Activated T-cell treated with anti-CD3 and anti-CD28 coated beads for 24 hours (primary cell): ENCODE data around the gene ARHGAP40.

ENCODE experiments used
- DNase-seq: peaks from one replicate; pipeline ENCODE4 v3.0.0-alpha.2; 2020; ENCODE audit warnings: low read depth

The ARHGAP40 gene

DNA sequence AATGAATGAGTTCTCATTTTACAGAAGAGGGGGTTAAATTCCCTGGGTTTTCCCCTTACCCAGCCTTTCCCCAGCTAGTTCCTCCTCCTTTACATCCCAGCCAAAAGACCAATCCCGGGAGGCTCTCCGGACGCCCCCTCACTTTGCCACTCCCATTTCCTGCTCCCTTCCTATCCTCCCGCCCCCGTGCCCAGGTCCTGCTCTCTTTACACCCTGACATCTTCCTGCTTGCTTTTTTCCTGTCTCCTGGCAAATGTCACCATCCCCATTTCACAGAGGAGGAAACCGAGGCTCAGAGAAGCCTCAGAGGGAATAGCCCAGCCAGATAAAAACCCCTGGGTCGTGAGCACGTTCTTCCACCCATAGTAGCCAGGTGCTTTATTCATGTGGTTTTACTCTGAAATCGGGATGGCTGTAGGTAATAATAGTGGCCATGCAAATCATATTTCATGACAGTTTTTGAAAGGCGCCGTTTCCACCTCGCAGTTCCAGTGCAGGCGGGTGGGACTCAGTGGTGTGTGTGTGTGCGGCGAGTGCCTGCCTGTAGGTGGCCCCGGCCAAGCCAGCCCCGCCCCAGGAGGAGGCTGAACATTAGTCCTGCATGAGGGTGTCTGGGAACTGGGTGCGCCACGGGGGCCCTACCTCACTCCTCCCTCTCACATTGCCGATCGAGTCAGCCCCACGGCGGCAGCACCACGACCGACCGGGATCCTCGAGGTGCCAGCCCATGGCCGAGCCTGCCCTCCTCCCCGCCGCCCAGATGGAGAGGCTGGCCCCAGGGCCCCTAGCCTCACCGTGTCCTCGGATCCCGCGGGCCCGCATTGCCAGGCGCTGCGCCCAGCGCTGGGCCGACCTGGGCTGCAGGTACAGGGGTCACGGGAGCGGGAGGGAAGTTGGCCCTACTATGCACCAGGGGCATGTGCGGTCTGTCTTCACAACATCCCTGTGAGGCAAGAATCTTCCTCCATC, at the start of gene ARHGAP40:
Gene ARHGAP40 (plus strand): TSS at position 594 of the 969 bp plus-strand sequence.
- peak; percentile 4 for DNase-seq

GRCh38 chr20:38554986-38555385, 46.6 kb upstream of the ARHGAP40 start:
- no peak for DNase-seq

- no peak for DNase-seq
Measured at GRCh38 chr20:38555395-38555794, 46.2 kb upstream of the ARHGAP40 start.

- no peak for DNase-seq
Measured at GRCh38 chr20:38557174-38557573, 44.4 kb upstream of the ARHGAP40 start.

- DNase-seq, result no peak
Measured at GRCh38 chr20:38558596-38559360, 42.8 kb upstream of the ARHGAP40 start.

DNA sequence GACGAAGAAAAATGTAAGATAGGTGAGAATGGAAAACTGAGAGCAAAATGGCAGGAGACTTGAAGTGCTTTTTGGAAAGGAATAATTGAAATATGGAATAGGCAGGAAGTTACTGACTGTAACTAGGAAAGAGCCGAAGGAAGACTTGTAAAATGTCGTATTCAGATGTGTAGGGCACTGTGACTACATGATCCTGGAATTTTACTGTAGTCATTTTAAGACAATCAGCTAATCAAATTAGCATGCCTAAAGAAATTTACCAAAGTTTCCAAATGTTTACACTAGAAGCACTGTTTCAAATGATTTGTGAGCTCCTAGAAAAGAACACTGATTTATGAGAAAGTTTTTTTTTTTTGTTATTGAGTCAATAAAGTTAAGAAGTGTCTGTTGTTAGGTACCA, 41.8 kb upstream of the ARHGAP40 start:
- no peak for DNase-seq

GRCh38 chr20:38563802-38564431, 37.7 kb upstream of the ARHGAP40 start:
- DNase-seq, result no peak

DNA sequence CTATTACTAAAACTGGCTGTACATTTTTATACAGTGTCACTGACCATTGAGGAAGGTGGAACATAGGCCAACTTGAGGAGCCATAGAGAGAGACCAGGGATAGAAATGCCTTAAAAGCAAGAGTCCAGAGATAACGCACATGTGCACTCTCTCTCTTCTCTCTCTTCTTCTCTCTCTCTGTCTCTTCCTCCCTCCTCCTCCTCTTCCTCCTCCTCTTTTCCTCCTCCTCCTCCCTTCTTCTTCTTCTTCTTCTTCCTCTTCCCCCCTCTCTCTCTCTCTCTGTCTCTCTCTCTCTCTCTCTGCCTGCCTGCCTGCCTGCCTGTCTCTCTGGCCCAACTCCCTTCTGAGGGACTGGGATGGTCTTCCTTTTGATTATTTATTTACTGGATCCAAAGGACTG, 36.9 kb upstream of the ARHGAP40 start:
- DNase-seq, result no peak

DNA sequence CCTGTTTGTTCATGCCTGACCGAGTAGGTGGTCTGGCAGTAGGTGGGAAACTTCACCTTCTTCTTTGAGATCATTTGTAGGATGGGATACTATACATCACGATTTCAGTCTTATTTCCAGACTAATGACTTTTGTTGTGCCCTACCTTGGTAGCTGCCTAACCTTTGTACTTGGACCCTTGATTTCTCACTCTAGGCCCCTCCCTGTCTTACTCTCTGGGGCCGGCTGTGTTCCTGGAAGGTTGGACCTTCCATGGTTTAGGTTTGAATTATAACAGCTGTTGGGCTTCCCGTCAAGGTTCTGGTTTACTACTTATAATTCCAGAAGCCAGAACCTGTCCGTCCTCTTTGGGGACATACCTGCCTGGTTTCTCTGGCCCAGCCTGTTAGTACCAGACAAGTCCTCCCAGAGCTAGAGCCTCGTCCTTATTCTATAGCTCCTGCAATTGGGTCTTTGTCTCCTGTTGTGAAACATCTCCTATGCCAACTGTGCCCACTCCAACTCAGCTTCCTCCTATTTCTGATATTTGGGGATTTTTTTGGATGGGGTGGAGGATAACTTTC, 35.5 kb upstream of the ARHGAP40 start:
- no peak for DNase-seq

DNA sequence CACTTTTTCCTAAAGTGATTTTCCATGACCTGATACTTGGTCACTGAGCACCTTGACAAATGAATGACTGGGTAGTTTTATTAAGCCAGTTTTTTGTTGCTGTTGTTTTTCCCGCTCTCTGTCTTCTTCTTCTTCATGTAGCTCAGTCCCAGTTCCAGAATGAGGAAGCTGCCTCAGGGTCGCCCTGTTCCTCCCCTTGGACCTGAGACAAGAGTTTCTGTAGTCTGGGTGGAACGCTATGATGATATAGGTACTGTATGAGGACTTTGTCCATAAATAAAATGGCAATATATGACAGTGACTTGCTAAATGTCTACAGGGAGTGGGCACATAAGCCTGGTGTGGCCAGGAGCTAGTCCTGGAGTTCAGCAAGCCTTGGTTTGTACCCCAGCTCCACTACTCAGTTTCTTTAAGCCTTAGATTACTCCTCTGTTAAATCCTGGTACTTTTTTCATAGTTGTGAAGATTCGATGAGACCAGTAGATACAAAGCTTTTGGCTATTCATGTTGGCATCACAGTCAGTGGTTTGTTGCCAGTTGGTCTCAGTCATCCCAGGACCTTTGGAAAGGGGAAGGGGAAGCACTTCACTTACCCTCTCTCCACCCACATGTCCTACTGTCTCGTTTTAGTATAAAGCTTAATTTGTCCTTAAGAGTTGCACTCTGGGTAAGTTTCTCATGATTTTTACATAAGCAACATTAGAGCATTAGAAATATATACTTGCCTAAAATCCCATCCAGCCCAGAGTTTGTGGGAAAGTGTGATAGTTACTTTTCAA, 31.7 kb upstream of the ARHGAP40 start:
- no peak for DNase-seq

DNA sequence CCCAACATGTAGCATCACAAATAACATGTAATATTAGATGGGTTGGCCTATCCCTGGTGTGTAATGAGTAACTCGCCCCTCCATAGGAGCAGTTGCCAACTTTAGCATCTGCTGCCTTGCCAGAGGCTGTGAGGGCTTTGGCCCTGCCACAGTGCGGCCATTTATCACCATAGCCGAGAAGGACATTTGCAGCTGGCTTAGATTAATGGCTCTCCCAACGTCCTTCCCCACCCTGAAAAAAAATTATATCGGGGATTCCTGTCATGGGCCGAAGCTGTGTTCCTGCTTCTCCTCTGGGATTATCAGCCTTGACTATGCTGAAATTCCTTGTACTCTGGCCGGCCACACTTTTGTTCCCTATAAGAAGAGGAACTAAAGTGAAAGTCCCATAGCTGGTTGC, 28.2 kb upstream of the ARHGAP40 start:
- DNase-seq, result no peak

GRCh38 chr20:38579219-38579910, 22.2 kb upstream of the ARHGAP40 start:
- DNase-seq, result no peak

GRCh38 chr20:38579921-38580320, 21.7 kb upstream of the ARHGAP40 start:
- no peak for DNase-seq

- no peak for DNase-seq
Measured at GRCh38 chr20:38581013-38581412, 20.6 kb upstream of the ARHGAP40 start, which contains the start of gene ADIG. Gene ADIG, plus strand, starts transcription at chr20:38581197. Its CDS starts 54 bp downstream, at chr20:38581251.

GRCh38 chr20:38581830-38582358, 19.7 kb upstream of the ARHGAP40 start:
- no peak for DNase-seq

- no peak for DNase-seq
Measured at GRCh38 chr20:38583306-38583705, 18.3 kb upstream of the ARHGAP40 start.

DNA sequence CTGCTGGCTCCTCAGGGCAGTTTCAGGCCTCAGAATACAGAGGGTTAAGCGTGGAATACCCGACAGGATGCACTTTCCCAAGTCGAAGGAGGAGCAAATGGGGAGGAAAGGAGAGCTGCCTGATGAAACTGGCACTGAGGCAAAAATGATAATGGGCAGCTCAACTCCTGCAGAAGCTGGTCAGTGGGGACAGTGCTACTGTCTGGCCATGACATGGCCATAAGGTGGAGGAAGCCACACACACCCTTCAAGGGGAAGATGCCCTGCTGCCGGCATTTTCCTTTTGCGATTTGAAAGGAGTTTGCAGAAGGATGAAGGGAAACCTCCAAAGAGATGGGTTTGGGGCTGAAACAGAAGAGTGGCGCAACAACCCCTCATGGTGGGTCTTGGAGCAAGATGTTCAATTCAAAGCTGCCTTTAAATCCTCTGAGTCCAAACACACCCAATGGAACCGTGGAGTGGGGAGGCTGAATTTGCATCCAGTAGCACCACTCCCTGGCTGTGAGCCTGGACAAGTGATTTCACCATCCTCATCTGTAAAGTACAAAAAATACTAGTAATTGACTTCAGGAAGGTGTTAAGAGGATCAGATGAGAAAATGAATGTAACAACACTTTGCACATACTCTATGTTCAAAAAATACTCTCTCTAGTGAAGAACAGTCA, 17.4 kb upstream of the ARHGAP40 start:
- DNase-seq, result no peak

DNA sequence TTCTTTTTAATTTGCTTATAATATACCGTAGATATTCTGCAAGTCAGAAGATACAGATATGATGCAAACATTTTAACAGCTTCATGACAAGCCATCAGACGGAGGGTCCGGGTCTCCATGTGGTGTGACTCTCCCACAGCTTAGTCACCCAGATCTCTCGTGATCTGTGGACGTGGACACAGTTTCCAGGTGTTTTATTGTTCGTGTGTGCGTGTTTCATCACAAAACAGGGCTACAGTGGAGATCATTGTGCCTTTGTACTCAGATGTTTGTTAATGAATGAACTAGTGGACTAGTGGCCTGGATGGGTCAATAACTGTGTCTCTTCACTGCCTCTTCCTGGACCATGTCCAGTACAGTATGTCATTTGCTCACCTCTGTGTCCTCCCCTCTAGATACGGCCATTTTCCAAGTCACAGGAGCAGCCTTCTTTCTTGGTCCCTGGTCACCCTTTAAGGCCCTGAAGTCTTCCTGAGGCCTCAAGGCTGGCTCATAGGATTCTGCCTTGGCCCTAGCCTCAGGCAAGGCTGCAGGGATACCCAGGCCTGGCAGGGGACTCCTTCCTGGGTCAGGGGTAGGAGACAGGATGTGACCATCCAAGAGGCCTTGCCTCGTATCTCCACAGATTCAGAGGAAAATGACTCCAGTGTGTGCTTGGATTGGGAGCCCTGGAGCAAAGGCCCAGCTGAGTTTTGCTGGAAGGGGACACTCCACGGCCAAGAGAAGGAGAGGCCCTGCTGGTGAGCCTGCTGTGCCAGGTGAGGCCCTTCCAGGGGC, 16.0 kb upstream of the ARHGAP40 start:
- no peak for DNase-seq

GRCh38 chr20:38586181-38586525, 15.5 kb upstream of the ARHGAP40 start:
- no peak for DNase-seq
